ENCODE data around the gene PSMD9.
"Not testable (repeated sequence)": the region's sequence is repeated elsewhere in the genome, so short reads cannot be mapped to it uniquely, and the experiment has no call there.

PSMD9 gene

DNA sequence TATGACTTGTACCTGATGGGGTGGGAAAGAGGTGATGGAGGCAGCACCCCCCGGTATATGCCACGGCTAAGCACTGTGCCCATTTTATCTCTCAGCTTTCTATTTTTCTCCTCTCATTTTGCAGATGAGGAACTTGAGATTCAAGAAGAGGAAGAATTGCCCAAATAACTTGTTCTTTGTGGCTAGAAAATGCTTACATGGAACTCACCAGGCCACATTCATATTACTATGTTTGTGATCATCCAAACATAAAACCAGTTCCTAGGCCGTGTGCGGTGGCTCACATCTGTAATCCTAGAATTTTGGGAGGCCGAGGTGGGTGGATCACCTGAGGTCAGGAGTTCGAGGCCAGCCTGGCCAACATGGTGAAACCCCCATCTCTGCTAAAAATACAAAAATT, 14.5 kb upstream of the PSMD9 start:
- DNase-seq, result no peak

DNA sequence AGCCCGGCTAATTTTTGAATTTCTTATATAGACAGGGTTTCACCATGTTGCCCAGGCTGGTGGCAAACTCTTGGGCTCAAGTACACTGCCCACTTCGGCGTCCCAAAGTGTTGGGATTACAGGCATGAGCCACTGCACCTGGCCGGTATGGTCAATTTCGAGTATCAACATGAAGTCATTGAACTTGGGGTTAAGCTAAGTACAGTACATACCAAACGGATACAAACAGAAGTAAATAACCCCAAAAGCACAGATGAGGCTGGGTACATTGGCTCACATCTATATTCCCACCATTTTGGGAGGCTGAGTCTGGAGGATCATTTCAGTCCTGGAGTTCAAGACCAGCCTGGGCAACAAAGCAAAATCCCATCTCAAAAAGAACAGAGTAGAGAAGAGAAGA, 13.0 kb upstream of the PSMD9 start:
- no peak for DNase-seq

DNA sequence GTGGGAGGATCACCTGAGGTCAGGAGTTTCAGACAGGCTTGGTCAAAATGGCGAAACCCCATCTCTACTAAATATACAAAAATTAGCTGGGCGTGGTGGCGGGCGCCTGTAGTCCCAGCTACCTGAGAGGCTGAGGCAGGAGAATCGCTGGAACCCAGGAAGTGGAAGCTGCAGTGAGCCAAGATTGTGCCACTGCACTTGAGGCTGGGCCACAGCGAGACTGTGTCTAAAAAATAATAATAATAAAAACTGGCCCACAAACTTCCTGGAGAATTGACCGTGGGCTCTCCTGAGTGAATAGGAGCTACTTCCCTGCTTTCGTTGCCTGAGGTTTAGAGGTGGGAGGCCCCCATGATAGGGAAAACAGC, 12.5 kb upstream of the PSMD9 start:
- not testable (repeated sequence) for DNase-seq

DNA sequence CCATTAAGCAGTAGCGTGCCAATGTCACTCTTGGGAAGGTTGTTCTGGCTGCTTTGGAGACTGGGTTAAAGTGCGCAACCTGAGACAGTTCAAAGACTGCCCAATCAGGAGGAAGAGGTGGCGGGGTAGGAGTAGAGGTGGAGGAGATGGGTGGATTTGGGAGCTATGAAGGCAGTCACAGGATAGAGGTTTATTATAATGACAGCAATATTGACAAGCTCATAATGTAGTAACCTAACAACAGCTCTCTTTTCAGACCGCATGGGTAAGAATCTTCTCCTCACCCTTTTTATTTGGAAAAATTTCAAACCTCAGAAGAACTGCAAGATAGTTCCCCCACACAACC, 5.3 kb upstream of the PSMD9 start:
- DNase-seq, result no peak

DNA sequence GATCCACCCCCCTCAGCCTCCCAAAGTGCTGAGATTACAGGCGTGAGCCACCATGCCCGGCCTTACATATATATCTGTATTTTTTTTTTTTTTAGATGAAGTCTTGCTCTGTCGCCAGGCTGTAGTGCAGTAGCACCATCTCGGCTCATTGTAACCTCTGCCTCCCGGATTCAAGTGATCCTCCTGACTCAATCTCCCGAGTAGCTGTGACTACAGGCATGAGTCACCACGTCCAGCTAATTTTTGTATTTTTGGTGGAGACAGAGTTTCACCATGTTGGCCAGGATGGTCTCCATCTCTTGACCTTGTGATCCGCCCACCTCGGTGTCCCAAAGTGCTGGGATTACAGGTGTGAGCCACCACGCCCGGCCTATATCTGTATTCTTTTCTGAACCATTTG, 3.5 kb upstream of the PSMD9 start:
- not testable (repeated sequence) for DNase-seq

DNA sequence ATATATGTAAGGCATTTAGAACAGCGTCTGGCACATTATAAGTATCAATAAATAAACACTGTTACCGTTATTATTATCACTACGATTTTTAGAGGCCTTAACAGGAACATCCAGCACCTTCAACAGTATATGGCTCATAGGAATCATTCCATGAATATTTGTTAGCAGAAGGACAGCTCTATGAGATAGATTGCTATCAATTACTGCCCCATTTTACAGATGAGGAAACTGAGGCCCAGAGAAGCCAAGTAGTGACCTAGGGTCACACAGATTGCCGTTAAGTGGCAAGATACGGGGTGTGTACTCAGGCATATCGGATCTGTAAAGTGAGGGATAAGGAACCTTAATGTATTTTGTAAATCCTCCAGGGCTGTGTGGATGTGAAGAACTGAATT, 510 bp upstream of the PSMD9 start:
- DNase-seq, result no peak

DNA sequence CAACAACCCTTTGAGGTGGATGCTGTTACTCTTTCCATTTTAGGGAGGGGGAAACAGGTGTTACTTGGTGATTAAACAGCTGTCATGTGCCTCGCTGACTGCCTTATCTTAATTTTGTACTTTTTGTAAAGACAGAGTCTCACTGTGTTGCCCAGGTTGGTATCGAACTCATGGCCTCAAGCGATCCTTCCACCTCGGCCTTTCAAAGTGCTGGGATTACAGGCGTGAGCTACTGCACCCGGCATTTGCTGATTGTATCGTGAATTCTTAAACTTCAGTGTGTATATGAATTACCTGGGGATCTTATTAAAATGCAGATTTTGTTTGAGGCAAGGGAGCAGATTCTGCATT, 659 bp downstream of the PSMD9 start:
- no peak for DNase-seq

DNA sequence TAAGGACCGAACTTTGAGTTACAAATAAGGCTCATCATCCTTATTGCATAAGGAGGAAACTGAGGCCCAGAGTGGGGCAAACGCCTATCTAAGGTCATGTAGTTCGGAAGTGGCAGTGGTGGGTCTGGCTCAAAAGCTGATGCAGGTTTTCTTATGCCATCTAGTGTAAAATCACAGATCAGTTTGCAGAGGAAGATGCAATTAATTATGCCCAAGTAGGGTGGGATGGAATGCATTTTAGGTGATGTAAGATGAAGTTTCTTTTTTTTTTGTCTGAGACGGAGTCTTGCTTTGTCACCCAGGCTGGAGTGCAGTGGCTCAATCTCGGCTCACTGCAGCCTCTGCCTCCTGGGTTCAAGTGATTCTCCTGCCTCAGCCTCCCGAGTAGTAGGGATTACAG, 1.1 kb downstream of the PSMD9 start:
- not testable (repeated sequence) for DNase-seq

DNA sequence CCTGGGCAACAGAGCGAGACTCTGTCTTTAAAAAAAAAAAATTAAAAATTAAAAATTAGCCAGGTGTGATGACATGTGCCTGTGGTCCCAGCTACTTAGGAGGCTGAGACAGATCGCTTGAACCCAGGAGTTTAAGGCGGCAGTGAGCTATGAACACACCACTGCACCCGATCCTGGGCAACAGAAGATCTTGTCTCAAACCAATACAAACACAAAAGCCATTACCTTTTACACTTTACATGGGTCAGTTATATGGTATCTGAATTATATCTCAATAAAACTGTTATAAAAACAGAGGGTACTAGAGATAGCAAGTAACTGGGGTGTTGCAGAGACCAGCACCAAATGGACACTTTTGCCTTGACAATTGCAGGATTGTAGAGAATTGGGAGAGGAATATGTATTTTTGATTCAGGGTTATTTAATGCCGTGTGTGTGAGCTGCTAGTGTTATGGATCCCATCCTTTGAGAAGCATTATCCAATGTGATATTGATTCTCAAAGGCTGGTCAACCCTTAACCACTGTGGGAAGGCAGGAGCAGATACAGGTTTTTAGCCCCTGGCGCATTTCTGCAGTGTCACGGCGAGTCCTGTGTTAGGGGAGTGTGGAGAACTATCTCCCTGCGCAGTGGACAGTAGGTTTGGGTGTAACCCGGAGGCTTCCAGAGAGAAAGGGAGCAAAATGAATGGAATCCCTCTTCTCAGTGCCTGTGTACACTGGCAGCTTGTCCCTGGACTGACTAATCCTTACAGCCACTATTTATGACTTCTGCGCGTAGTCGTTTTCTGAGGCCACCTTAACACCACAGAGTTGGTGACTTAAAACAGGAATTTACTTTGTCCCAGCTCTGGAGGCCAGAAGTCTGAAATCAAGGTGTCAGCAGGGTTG, 4.3 kb downstream of the PSMD9 start:
- no peak for DNase-seq

DNA sequence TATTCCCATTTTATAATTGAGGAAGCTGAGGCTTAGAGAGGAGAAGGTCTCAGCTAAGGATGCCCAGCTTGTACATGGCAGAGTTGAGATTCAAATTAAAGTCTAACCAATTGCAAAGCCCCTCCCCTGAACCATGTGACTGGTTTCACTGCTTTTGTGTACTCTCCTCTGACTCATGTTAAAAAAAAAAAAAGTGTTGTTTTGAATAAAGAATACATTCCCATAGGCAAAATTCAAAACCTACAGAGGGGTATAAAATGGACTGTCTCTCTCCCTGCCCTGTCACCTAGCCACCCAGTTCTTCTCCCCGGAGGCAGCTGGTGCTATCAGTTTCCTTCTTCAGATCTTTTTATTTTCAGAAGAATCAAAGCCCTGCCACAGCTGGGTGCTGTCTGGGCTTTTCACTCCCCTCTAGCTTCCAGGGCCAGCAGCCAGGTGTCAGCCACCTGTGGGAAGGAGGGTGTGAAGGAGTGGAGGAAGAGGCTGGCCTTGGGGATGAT, 5.4 kb downstream of the PSMD9 start:
- peak; percentile 44 for DNase-seq

DNA sequence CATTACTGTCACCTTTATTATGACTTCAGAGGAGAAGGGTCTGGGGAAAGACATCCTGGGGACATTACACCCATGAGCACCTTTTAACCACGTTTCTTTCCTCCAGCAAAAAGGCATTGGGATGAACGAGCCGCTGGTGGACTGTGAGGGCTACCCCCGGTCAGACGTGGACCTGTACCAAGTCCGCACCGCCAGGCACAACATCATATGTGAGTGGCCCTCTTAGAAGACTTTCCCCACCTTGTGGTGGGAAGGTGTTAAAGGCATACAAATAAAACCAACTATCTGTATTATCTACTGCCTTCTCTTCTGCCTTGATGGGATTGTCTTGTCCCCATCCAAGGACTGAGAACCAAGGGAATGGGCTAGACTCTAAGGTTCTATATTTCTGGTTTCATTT, 6.0 kb downstream of the PSMD9 start:
- DNase-seq, result peak; percentile 36

DNA sequence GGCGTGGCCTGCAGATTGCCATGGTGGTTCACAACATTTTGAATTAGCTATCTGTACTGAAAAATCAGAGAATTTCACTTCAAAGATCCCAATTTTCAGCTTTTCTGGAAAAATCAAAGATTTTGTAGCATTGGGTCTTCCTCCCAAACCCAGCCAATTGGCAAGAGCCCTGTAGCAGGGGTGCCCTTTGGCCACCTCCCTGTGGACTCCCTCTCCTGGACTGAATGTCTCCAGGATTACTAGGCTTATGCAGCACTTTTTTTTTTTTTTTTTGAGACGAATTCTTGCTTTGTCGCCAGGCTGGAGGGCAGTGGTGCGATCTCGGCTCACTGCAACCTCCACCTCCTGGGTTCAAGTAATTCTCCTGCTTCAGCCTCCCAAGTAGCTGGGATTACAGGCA, 9.7 kb downstream of the PSMD9 start:
- DNase-seq, result no peak

DNA sequence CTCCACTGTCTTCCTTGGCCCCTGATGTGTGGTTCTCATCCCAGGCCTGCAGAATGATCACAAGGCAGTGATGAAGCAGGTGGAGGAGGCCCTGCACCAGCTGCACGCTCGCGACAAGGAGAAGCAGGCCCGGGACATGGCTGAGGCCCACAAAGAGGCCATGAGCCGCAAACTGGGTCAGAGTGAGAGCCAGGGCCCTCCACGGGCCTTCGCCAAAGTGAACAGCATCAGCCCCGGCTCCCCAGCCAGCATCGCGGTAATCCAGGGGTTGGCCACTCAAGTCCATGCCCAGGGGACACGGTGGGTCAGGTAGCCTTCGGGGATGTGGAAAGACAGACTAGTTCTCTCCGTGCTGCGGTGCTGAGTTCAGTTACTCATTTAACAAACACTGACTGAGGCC, 11.0 kb downstream of the PSMD9 start:
- no peak for DNase-seq

DNA sequence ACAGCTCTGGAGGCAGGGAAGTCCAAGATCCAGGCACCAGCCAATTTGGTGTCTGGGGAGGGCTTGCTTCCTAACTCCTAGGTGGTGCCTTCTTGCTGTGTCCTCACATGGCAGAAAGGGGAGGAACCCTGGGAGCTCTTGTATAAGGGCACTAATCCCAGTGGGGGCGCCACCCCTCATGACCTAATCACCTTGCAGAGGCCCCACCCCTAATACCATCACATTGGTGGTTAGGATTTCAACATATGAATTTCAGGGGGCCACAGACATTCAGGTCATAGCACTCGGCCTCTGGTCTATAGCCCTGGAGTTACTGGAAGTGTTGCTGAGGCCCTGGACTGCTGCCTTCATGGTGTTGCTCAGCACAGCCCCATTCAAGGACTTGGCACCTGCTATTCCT, 14.6 kb downstream of the PSMD9 start:
- no peak for DNase-seq

DNA sequence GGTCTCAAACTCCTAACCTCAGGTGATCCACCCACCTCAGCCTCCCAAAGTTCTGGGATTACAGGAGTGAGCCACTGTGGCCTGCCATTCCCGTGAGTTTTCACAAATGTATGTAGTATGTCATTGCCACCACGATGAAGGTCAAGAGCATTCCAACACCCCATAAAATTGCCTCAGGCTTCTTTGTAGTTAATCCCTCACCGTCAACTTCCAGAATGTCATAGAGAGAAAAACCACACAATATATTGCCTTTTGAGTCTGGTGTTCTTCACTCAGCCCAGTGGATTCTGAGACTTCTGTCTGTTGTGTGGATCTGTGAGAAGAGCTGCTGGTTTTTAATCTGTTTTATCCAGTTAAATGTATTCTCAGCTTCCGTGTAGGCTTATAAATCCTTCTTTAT, 17.2 kb downstream of the PSMD9 start:
- no peak for DNase-seq

DNA sequence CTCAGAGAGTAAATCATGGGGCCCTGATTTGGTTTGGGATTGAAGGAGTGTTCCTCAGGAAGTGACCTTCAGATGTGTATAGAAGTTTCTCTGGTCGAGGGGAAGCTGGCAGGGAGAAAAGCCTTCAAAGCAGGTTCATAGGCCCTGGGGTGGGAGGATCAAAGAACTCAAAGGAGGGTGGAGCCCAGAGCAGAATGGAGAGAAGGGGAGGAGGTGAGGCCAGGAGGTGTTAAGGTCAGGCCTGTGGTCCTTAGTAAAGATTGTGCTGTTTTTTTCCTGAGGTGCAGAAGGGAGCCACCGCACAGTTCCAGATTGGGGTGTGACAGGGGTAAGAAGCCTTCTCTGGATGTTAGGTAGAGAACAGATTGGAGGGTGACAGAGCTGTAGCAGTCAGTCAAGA, 20.1 kb downstream of the PSMD9 start:
- DNase-seq, result no peak

DNA sequence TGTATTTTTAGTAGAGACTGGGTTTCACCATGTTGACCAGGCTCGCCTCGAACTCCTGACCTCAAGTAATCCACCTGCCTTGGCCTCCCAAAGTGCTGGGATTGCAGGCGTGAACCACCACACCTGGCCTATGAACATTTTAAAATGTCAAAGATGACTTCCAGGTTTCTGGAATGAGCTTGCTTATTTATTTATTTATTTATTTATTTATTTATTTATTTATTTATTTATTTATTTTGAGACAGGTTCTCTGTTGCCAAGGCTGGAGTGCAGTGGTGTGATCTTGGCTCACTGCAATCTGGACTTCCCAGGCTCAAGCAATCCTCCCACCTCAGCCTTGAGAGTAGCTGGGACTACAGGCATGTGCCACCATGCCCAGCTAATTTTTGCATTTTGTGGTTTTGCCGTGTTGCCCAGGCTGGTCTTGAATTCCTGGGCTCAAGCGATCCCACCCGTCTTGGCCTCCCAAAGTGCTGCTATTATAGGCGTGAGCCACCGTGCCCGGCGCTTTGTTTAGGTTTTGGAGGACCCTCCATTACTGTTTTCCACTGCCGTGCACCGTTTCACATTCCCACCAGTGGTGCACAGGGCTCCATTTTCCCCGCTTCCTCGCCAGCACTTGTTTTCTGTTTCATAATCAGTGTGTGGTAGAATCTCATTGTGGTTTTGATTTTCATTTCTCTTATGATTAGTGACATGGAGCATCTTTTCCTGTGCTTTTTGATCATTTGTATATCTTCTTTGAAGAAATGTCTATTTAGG, 23.4 kb downstream of the PSMD9 start:
- no peak for DNase-seq

DNA sequence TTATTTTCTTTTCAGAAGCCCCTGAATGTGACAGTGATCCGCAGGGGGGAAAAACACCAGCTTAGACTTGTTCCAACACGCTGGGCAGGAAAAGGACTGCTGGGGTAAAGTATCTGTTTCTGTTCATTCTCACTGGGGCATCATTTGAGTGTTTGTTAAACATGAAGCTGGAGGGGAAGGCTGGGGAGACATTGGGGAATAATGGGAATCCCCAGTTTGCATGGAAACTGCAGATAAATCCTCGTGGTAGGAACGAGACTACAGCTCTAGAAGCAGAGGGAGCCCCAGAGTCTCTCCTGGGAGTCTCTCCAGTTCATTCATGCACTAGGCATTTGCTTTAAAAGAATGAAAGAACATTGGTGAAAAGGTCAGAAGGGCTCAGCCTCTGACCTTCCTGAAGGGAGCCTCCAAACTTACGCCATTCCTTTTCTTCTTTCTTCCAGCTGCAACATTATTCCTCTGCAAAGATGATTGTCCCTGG, 27.3 kb downstream of the PSMD9 start:
- DNase-seq, result peak; percentile 8

DNA sequence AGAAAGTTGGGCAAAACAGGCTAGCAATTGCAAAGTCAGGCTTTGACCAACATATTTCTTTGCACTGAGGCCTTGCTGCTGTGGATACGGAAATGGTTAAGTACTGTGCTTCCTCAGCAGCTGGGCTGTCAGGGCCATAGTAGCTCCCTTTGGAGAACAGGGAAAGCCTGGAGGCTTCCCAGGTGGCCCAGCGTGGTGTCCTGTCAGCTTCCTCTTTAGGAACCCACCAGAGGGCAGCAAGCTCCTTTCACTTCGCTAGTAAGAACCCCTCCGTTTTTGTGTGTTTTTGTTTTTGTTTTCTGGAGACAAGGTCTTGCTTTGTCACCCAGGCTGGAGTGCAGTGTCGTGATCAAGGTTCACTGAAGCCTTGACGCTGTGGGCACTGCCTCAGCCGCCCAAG, 28.1 kb downstream of the PSMD9 start:
- no peak for DNase-seq

DNA sequence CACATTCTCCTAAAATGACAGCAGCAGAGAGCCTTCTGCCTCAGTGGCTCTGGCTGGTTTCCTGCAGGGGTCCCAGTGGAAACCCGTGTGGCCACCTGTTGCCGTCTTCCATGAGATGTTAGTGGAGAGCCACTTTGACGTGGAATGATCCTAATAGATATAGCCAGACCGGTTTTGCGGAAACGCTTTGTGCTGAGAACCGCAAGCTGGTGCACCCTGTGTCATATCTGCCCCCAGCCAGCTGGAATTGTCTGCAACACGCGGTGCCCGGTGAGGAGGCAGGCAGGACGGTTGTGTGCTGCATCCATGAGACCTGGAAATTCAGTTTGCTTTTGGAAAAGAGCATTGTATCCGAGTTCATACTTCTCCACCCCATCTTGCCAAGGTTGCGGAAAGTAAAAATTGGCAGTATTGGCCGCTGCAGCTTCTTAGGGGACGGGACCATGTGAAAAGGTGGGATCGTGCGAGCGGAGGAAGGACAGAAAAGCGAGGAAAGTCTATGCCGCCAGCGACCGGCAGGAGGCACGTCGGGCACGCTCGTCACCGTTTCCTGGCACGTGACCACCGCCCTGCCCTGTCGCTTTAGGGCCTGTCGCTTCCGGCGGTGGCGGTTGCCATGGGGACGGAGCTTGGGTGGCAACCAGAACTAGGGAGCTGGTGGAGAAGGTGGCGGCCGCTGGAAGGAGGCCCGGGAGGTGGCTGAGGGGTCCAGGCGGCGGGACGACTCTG, 29.5 kb downstream of the PSMD9 start, which contains the start of gene CFAP251:
TSS of gene CFAP251 (plus strand) at position 643 of the 729 bp plus-strand sequence. CDS start 2,714 bp downstream, outside the sequence.
- DNase-seq, result no peak

DNA sequence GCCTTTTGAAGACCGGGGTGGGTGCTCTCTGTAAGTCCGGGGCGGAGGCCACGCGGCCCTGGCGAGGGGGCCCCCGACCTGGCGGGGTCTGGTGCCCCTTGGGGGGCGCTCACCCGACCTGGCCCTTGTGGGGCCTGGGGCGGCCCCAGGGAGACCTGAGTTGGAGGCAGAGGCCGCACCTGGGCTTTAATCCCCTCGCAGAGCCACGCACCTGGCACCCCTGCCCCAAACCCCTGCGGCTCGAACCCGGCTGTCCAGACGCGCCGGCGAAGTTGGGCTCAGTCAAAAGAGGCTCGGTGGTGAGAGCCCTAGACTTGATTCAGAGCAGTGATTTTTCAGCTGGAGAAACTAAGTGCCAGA, 30.1 kb downstream of the PSMD9 start:
- DNase-seq, result no peak

DNA sequence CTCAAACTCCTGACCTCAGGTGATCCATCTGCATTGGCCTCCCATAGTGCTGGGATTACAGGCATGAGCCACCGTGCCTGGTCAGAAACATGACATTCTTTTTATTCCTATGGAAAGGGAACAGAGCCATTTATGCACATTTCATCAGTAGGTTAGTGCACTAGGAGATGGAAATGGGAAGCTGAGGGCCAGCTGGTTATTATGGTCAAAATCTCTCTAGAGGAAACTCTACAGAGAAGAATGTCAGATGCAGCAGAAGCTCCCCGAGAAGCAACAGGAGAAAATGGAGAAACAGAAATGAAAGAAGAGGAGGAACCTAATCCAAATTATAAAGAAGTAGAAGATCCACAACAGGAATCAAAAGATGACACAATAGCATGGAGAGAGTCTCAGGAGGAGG, 32.5 kb downstream of the PSMD9 start:
- DNase-seq, result no peak

DNA sequence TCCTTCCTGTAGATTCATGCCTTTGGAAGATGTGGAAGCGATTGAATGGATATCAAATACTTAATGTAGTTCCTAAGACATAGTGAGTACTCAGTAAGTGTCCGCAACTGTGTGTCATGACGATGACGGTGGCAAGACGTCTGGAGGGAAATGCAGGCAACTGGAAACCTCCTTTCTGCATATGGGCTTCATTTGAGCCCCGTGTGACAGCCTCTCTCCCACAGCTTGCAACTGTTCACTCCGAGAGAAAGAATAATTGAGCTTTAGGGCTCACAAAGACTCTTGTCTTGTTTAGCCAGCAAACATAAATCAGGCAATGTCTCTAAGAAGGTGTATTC, 36.7 kb downstream of the PSMD9 start:
- no peak for DNase-seq
